T follicular helper cell (primary cell): ENCODE data around the gene ATP8A2.
"Not testable (repeated sequence)": the region's sequence is repeated elsewhere in the genome, so short reads cannot be mapped to it uniquely, and the experiment has no call there.

Source experiments
- DNase-seq: peaks from one replicate; pipeline ENCODE4 v3.0.0-alpha.2; 2020; ENCODE audit warnings: low read depth

Gene ATP8A2

DNA sequence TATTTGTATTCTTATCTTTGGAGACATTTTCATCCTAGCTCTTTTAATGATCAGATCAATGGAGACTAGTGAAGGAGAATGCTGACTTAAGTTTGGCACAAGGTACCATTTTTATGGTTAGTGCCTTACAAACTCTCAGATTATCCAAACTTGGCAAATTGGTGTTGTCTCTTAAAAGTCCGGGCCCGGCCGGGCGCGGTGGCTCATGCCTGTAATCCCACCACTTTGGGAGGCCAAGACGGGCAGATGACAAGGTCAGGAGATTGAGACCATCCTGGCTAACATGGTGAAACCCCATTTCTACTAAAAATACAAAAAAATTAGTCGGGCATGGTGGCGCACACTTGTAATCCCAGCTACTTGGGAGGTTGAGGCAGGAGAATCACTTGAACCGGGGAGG lies 177.2 kb downstream of the ATP8A2 start:
- DNase-seq: not testable (repeated sequence)

DNA sequence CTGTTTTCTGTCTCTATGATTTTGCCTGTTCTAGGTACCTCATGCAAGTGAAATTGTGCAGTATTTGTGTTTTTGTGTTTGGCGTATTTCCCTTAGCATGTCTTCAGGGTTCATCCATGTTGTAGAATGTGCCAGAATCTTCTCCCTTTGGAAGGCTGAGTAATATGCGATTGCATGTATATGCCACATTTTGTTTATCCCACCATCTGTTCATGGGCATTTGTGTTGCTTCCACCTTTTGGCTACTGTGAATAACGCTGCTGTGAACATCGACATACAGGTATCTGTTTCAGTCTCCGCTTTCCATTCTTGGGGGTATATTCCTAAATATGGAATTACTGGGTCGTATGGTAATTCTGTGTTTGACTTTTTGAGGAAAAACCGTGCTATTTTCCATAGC lies 190.0 kb downstream of the ATP8A2 start:
- no peak for DNase-seq

- DNase-seq: no peak
These were observed 198.4 kb downstream of the ATP8A2 start for GRCh38 chr13:25570185-25570584.

DNA sequence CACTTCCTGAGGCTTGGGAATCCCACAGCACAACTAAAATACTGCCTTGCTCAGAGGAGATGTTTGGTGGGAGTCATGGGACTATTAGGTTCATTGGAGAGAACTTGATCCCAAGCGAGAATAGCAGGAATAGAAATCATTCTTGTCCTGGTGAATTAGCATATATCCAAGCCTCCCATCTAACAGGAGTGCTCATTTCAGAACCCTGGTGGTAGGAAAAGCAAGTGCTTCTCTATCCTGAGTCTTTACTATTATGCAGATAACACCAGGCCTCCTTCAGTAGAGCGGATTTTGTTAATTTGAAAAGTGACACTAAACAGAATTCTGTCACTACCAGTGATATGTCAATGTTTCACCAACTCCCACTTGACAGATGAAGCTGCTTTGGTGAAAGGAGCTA lies 199.5 kb downstream of the ATP8A2 start:
- DNase-seq: no peak

DNA sequence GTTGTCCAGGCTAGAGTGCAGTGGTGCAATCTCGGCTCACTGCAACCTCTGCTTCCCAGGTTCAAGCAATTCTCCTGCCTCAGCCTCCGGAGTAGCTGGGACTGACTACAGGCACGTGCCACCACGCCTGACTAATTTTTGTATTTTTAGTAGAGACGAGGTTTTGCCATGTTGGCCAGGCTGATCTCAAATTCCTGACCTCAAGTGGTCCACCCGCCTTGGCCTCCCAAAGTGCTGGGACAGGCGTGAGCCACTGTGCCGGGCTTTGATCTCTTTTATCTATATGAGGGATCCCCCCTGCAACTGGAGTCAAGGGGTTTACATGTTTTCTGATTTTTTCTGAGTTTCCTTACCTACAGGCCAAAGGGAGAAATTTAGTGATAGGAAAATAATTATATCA lies 200.4 kb downstream of the ATP8A2 start:
- DNase-seq: not testable (repeated sequence)

DNA sequence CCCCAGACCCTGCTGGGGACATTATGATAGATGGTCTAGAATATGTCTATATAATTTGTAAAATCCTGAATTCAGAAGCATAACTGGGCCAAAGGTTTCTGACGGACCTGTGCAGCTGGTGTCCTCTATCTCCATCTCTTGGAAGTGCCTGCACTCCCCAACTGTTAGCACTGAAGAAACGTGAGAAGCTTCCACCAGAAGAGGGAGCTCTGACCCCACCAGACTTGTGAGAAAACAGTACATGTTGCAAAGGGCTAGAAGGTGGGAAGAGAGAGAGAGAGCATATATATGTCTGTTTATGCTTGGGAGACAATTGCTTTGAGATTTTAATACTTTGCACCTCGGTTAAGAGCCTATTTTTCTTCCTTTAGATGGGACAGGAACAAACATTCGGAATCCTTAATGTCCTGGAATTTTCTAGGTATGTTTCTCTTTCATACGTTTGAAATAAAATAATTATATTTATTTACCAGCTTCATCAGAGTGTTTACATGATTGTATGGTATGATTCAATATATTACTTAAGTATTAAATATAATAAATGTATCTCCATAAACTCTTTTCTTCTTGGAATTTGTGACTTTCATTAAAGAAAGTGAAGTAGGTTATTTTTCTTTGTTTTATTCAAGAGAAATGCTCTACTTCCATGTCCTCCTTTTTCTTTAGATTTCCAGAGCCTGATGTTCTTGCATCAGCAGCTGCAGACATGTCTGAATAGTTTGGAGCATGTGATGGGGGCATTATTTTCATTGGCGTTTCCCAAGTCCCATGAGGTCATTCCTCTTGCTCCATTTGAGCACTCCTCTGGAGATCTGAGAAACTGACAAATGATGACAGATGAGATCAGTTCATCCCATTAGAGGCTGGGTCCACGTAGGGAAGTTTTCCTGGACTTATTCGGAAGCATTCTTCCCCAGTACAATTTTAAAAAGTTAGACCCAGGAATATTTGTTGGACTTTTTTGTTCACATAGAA lies 202.9 kb downstream of the ATP8A2 start:
- peak; percentile 62 for DNase-seq

- DNase-seq: no peak
These were observed 203.8 kb downstream of the ATP8A2 start for GRCh38 chr13:25575562-25575961.

- DNase-seq: no peak
These were observed 206.8 kb downstream of the ATP8A2 start for GRCh38 chr13:25578526-25578925.

DNA sequence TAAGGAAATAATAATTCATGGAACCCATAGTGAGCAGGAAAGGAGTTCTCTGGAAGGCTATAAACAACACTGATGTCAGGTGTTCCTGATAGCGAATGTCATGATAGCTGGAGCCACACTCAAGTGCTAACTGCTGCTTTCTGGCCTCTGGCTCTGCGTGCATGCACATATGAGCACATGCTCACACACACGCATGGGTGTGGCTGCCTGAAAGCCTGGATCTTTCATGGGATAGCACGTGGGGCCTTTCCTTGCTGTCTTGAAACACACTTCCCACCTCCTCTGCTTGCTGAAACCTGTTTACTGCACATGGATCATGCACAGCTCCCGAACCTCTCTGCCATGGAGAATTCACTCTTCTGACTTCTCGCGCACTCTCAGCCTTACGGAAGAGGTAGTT lies 207.4 kb downstream of the ATP8A2 start:
- no peak for DNase-seq

GRCh38 chr13:25581351-25581750 lies 209.6 kb downstream of the ATP8A2 start:
- DNase-seq: no peak

DNA sequence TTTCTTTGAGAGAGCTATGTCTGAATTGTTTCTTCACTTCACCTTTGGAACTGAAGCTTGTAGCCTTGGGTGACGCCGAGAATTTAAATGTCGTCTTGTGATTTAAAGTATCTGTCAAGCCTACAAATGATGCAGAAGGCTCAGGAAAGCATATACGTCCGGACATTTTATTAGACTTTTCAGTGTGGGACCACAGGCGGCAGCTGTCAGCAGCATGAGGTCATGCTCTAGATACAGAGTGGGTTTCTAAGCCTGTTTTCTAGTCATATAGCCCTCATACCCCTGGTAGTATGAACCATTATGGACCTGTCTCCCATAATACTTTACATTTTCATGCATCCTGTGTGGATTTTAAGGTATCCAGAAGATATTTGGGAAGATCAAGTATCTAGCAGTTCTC lies 212.3 kb downstream of the ATP8A2 start:
- DNase-seq: no peak

DNA sequence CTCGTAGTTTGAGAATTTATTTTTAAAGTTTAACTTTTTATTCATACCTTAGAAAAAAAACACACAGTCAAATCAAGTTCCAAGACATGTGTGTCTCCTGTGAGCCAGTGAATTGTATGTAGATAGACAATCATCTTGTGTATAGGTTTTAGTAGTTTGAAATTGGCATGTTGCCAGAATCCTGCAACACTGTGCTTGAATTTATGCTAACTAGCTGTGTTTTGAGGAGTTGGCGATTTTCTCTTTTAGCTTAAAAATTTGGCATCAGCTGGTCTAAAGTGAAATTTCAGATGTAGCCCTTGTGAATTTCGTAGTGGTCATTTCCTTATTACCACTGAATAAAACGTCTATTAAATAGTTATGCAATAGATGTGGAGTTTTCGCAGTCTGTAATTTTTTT lies 213.2 kb downstream of the ATP8A2 start:
- no peak for DNase-seq

DNA sequence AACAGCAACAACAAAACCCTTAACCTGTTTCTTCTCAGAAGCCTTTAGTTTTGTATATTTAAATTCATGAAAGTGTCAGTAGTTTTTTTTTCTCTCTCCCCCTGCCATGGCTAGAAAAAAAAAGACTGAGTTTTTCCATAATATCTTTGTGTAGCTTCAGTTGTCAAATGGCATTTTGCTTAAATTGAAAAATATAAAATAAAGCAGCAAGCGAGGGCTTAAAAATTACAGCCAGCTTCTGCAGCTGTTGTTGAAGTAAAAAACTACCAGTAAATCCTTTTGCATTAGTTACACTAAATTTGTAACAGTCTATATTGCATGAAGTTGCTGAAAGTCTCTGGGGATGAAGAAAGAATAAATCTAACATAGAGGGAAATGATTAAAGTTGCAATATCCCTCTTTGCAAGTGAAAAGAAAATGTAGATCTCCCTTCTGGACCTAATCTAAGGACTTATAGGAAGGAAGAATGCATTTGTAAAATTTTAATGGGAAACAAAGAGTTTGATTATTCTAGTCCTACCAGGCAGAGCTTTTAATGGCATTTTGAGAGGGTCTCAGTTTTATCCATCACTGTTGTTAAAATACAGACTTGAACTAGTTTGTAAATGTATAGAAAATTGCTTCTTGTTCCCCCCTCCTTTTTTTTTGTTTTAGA lies 215.7 kb downstream of the ATP8A2 start:
- DNase-seq: no peak

- no peak for DNase-seq
These were observed 216.7 kb downstream of the ATP8A2 start for GRCh38 chr13:25588336-25589060.

DNA sequence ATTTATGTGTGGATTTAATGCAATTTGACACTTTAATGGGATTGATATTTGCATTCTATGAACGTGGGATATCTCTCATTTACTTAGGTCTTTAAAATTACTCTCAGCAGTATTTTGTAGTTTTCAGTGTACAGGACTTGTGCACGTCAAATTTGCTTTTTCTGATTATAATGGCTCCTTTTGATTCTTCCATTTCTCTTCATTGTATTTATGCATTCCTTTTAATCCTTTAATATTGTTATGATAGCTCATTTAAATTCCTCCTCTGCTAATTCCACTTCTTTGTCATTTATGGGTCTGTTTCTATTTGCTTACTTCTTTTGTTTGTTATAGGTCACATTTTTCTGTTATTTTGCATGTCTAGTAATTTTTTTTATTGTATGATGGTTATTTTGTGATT lies 226.6 kb downstream of the ATP8A2 start:
- DNase-seq: no peak

DNA sequence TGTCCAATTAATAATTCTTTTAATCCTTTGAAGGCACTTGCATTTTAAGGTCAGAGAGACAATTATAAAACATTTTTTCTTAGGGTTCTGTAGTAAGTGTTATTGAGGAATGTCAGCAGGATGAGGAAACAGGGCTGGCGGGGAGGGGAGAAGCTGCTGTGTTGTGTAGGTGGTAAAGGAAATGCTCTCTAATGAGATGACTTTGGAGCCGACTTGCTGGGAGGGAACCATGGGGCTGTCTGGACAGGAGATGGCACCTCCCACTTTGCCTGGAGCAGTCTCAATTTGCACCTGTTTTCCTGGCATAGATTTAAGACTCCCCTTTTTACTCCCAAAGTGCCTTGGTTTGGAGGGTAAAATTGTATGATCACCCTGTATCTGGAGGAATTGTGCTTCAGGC lies 230.4 kb downstream of the ATP8A2 start:
- DNase-seq: no peak

GRCh38 chr13:25604106-25604505 lies 232.3 kb downstream of the ATP8A2 start:
- no peak for DNase-seq

DNA sequence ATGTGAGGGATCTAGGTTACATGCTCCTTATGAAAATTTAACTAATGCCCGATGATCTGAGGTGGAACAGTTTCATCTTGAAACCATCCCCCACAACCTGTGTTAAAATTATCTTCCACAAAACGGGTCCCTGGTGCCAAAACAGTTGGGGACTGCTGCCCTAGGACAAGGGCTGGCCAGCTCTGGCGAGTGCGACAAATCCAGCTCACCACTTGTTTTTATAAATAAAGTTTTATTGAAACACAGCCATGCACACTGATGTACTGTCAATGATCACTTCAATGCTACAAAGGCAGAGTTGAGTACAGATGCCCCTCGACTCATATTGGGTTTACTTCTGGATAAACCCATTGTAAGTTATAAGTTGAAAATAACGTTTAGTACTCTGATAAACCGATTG lies 235.3 kb downstream of the ATP8A2 start:
- DNase-seq: no peak

DNA sequence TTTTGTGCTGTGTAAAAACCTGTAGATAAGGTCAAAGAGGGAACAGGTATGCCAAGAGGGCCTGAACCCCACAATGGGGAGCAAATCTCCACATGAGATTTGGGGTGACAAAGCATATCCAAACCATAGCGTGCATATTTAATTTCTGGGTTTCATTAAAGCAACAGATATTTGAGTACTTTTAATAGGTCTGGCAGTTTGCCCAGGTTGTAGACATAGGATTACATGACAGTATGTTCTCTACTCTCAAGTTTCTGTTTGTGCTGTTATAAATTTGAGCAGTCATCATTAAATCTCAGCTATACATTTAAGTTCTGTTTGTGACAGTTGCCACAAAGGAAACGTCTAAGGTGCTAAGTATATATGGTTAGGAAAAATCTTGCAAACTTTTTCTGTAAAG lies 236.4 kb downstream of the ATP8A2 start:
- no peak for DNase-seq

DNA sequence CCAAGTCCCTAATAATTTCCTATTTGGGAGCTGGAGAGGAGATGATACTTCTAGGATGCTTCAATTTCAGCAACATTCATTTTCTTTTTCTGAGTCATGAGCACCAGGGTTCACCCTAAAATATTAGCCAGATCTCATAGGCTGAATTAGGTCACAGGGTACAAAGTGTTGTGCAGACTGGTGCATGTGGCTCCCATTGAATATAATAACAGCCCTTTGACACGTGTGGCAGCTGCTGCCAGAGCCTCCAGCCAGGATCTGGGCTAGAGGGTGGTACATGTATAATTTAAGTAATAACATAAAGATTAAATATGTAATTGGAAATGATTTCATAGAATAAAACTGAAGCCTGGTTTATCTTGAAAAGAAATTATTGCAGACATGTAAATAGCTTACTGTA lies 244.9 kb downstream of the ATP8A2 start:
- DNase-seq: no peak

DNA sequence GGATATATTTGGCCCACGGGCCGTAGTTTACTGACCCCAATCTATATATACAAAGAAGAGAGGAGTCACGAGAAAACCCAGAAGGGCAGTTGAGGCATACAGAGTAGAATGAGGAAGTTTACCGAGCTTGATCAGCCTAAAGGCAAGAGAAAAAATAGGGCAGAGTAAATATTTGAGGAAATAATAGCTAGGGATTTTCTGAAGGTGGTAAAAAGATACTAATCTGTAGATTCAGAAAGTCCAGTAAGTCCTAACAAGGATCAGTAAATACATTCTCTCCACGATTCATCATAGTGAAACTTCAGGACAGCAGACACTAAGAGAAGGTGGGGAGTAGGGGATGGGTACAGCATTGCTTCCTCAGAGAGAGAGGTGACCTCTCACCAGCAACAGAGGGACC lies 248.1 kb downstream of the ATP8A2 start:
- DNase-seq: no peak

DNA sequence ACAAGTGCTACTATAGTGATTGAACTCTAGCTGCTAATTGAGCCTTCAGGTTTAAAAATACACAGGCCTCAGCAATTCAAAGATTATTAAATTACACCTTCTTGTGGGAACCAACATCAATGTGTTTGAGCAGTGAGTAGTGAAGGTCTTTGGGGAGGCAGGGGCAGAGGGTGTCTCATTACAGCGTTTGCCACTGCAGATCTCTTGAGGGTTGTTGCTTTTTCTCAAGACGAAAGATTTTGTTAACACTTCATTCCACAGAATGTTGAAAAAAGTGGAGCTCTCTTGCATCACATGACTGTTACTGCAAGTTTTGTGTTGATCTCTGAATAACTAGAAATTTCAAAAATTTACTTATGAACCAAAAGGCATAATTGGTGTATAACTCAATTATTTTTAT lies 253.6 kb downstream of the ATP8A2 start:
- DNase-seq: no peak
